SU-DHL-6 (cell line): ENCODE results near the gene EPHB6.

Experiments used
- H2AFZ ChIP-seq: fragments of 200-600 bp; sonication (generic); 2 replicates; pipeline ENCODE4 v1.6.1; 2014; ENCODE audit warnings: low read depth, mild to moderate bottlenecking, moderate library complexity, mixed read lengths, antibody characterized with exemption, low read length; ENCODE audit not compliant: severe bottlenecking
- H3F3A ChIP-seq: fragments of 200-600 bp; shearing (Covaris generic); 2 replicates; pipeline ENCODE4 v1.6.0; 2016; ENCODE audit warnings: antibody characterized with exemption, mild to moderate bottlenecking; ENCODE audit not compliant: insufficient read depth
- H3K27ac ChIP-seq: fragments of 200-600 bp; sonication (generic); 2 replicates; pipeline ENCODE4 v1.5.1; 2016; ENCODE audit warnings: low read depth, mild to moderate bottlenecking, low read length, moderate library complexity, mixed read lengths
- H3K27me3 ChIP-seq: fragments of 200-600 bp; sonication (generic), shearing (Covaris generic); 2 replicates; pipeline ENCODE4 v1.6.0; 2014; ENCODE audit warnings: mild to moderate bottlenecking, low read length
- H3K36me3 ChIP-seq: fragments of 200-600 bp; sonication (generic); 2 replicates; pipeline ENCODE4 v1.6.1; 2014; ENCODE audit warnings: mild to moderate bottlenecking, low read length, mixed read lengths
- H3K4me2 ChIP-seq: fragments of 300-600, 200-600 bp; shearing (Covaris generic), sonication (generic); 2 replicates; pipeline ENCODE4 v1.6.0; 2014; ENCODE audit warnings: low read length, low read depth, mild to moderate bottlenecking; ENCODE audit not compliant: poor library complexity, severe bottlenecking
- H3K4me3 ChIP-seq: fragments of 200-600 bp; sonication (generic); 2 replicates; pipeline ENCODE4 v1.5.1; 2014; ENCODE audit warnings: antibody characterized with exemption, low read length, mild to moderate bottlenecking, mixed read lengths; ENCODE audit not compliant: insufficient read depth, poor library complexity, severe bottlenecking
- H3K79me2 ChIP-seq: fragments of 200-600 bp; sonication (generic); 2 replicates; pipeline ENCODE4 v1.6.1; 2014; ENCODE audit warnings: mild to moderate bottlenecking, low read length, moderate library complexity; ENCODE audit not compliant: insufficient read depth
- H3K9ac ChIP-seq: fragments of 200-600 bp; sonication (generic); 2 replicates; pipeline ENCODE4 v1.7.0; 2014; ENCODE audit warnings: mild to moderate bottlenecking, low read length
- H3K9me2 ChIP-seq: fragments of 200-600 bp; sonication (generic); replicated peaks from 2 replicates; pipeline ENCODE4 v1.6.1; 2014; ENCODE audit warnings: low read length; ENCODE audit not compliant: insufficient read depth
- H3K9me3 ChIP-seq: fragments of 200-600 bp; sonication (generic); 2 replicates; pipeline ENCODE4 v1.6.1; 2014; ENCODE audit warnings: low read length, mixed read lengths; ENCODE audit not compliant: insufficient read depth
- H4K20me1 ChIP-seq: fragments of 200-600 bp; sonication (generic); 2 replicates; pipeline ENCODE4 v1.6.1; 2014; ENCODE audit warnings: low read depth, mild to moderate bottlenecking, antibody characterized with exemption, low read length, moderate library complexity, mixed read lengths
- EZH2phosphoT487 ChIP-seq: fragments of 200-600 bp; sonication (generic), shearing (Covaris generic); conservative IDR thresholded peaks from 2 replicates; pipeline ENCODE4 v1.6.1; 2018; ENCODE audit warnings: mild to moderate bottlenecking, antibody characterized with exemption, low read length, moderate library complexity, mixed read lengths
- TF ChIP-seq, protein P1 (sequence below): fragments of 200-600 bp; sonication (generic); IDR thresholded peaks from one replicate; pipeline ENCODE4 v1.5.1; 2017; ENCODE audit warnings: antibody characterized with exemption, mild to moderate bottlenecking, low read length, moderate library complexity; ENCODE audit not compliant: insufficient read depth, poor library complexity, severe bottlenecking

EPHB6 gene

DNA sequence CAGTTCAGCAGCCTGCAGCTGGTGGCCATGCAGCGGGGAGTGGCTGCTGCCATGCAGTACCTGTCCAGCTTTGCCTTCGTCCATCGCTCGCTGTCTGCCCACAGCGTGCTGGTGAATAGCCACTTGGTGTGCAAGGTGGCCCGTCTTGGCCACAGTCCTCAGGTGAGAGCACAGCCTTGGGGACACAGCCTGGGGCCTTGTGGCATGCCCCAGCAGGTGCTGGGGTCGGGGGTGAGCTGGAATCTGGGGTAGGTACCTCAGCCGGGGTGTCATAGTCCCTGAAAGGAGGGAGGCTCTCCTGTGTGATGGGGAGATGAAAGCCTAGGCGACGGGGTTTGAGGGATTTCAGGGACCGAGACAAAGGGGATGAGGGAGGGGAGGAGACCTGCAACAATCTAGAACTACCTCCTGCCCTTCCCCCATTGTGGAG, 14.1 kb downstream of the EPHB6 start:
- H3K27ac ChIP-seq: no peak overlapping the region
- no peak overlapping the region for H3K4me2 ChIP-seq
- H2AFZ ChIP-seq: no peak overlapping the region
- H4K20me1 ChIP-seq: no peaks in the 10 kb centered on the region
- no peak overlapping the region for H3K4me3 ChIP-seq
- H3K9me2 ChIP-seq: no peaks in the 10 kb centered on the region
- H3K9me3 ChIP-seq: no peaks in the 10 kb centered on the region
- no peak overlapping the region for H3K9ac ChIP-seq
- H3K27me3 ChIP-seq: no peaks in the 10 kb centered on the region
- TF ChIP-seq EZH2phosphoT487: no peak
- TF ChIP-seq, protein P1, sequence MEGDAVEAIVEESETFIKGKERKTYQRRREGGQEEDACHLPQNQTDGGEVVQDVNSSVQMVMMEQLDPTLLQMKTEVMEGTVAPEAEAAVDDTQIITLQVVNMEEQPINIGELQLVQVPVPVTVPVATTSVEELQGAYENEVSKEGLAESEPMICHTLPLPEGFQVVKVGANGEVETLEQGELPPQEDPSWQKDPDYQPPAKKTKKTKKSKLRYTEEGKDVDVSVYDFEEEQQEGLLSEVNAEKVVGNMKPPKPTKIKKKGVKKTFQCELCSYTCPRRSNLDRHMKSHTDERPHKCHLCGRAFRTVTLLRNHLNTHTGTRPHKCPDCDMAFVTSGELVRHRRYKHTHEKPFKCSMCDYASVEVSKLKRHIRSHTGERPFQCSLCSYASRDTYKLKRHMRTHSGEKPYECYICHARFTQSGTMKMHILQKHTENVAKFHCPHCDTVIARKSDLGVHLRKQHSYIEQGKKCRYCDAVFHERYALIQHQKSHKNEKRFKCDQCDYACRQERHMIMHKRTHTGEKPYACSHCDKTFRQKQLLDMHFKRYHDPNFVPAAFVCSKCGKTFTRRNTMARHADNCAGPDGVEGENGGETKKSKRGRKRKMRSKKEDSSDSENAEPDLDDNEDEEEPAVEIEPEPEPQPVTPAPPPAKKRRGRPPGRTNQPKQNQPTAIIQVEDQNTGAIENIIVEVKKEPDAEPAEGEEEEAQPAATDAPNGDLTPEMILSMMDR: no peak
- no peaks in the 10 kb centered on the region for H3F3A ChIP-seq
- no peaks in the 10 kb centered on the region for H3K36me3 ChIP-seq
- no peaks in the 10 kb centered on the region for H3K79me2 ChIP-seq

DNA sequence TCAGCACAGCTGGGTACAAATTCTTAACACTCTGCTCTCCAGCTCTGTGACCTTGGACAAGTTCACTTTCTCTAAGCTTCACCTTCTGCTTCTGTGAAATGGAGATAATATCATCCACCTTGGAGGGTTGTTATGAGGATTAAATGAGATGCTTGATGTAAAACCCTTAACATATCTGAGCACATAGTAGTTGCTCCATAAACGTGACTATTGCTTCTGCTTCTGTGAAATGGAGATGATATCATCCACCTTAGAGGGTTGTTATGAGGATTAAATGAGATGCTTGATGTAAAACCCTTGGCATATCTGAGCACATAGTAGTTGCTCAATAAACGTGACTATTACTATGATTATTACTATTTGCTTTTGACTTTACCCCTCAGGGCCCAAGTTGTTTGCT, 14.6 kb downstream of the EPHB6 start:
- Histone ChIP-seq H3K27me3 (no peaks in the 10 kb centered on the region), H3K4me3 (no peak overlapping the region), H3K27ac (no peak overlapping the region), H3K4me2 (no peak overlapping the region), H3F3A (no peaks in the 10 kb centered on the region), H3K36me3 (no peaks in the 10 kb centered on the region), H2AFZ (no peak overlapping the region), H3K79me2 (no peaks in the 10 kb centered on the region), H4K20me1 (no peaks in the 10 kb centered on the region), H3K9ac (no peak overlapping the region), H3K9me3 (no peaks in the 10 kb centered on the region), H3K9me2 (no peaks in the 10 kb centered on the region)
- TF ChIP-seq, protein P1: no peak
- no peak for TF ChIP-seq EZH2phosphoT487

DNA sequence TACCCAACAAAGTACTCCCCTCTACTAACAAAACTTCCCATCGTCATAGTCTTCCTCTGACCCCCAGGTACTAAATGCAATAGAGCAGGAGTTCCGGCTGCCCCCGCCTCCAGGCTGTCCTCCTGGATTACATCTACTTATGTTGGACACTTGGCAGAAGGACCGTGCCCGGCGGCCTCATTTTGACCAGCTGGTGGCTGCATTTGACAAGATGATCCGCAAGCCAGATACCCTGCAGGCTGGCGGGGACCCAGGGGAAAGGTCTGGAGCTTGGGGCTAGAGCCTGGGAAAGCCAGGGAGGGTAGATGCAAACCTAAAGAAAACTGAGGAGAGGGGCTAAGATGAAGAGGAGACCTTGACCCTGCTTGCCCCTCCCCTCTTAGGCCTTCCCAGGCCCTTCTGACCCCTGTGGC, 15.3 kb downstream of the EPHB6 start:
- no peak overlapping the region for H3K27ac ChIP-seq
- H4K20me1 ChIP-seq: no peaks in the 10 kb centered on the region
- no peak for TF ChIP-seq EZH2phosphoT487
- TF ChIP-seq, protein P1: no peak
- no peaks in the 10 kb centered on the region for H3K9me3 ChIP-seq
- H3K4me3 ChIP-seq: no peak overlapping the region
- H3K9me2 ChIP-seq: no peaks in the 10 kb centered on the region
- no peaks in the 10 kb centered on the region for H3K36me3 ChIP-seq
- H3K79me2 ChIP-seq: no peaks in the 10 kb centered on the region
- H3K27me3 ChIP-seq: no peaks in the 10 kb centered on the region
- H3F3A ChIP-seq: no peaks in the 10 kb centered on the region
- no peak overlapping the region for H3K4me2 ChIP-seq
- H3K9ac ChIP-seq: no peak overlapping the region
- no peak overlapping the region for H2AFZ ChIP-seq
